ENCODE results near the gene SCN5A. TPM values are rescaled to one million over a fixed set of nuclear protein-coding genes. Genes with fewer than 3 reads are reported as not detected.

SCN5A gene
- polyA plus RNA-seq, 1 experiment = 0.63 TPM

DNA sequence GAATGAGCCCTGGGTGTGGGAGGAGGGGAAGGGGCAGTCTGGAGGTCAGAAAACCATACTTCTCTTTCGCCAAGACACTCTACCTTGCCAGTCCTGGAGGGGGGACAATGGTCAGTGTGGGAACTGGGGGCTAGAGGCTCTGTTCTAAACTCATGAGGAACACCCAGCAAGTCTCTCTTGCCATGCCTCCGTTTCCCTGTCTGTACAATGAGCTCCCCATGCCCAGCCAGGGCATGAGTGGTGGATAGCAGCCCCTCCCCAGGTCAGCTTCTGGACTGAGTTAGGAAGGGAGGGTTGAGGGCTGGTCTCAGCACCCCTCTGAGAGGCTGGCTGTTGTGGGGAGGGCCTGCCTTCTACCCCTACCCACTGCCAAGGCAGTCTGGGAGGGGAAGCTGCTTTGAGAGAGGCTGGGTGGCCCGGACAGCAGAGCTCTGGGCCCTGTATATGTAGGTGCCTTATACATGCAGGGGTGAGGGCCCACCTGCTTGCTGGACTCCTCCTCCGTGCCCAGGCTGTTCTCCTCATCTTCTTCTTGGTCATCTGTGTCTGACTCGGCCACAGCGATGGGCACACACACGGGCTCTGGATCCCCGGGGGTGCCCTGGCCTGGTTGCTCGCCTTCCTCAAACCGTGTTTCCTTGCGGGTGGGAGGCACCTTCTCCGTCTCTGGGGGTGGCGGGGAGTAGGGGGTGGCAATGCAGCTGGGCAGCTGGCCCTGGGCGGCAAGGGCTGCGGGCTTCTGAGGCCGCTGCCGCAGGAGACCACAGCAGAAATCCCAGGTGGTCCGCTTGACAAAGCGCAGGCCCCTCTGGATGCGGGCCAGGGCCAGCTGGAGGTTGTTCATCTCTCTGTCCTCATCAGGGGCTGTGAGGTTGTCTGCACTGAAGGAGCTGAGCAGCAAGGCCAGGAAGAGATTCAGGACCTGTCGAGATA, 68.8 kb downstream of the SCN5A start:
- Histone ChIP-seq H3K9me3 (ENCODE audit: control insufficient read depth, insufficient read depth, low read length) (no peaks in the 10 kb centered on the region), H3K27me3 (ENCODE audit: control insufficient read depth, insufficient read depth, low read length) (peaks cover 4% of the 10 kb centered on the region), H3K4me3 (ENCODE audit: low read depth, low read length) (no peak overlapping the region), H3K27ac (ENCODE audit: low read depth, low read length) (no peak overlapping the region)
- ChIA-PET POLR2A (no interaction called here), CTCF (no interaction called here)
- TF ChIP-seq CTCF (IDR thresholded peaks at IDR 0.05; ENCODE audit: low read depth, low read length) = no peak
- DNase-seq (ENCODE audit: low read depth, low spot score) = no peak

- no peaks in the 10 kb centered on the region; the same call in 1 of the 2 replicates for H3K9me3 ChIP-seq (ENCODE audit: control insufficient read depth, insufficient read depth, low read length)
- no peak overlapping the region for H3K4me3 ChIP-seq (ENCODE audit: low read depth, low read length)
- no peak for DNase-seq (ENCODE audit: low read depth, low spot score)
- ChIA-PET POLR2A (no interaction called here), CTCF (no interaction called here)
- H3K27me3 ChIP-seq (ENCODE audit: control insufficient read depth, insufficient read depth, low read length) = peaks cover 4% of the 10 kb centered on the region
- H3K27ac ChIP-seq (ENCODE audit: low read depth, low read length) = no peak overlapping the region
- TF ChIP-seq CTCF (IDR thresholded peaks at IDR 0.05; ENCODE audit: low read depth, low read length) = no peak
Observed at GRCh38 chr3:38579551-38580449, 69.7 kb downstream of the SCN5A start.

DNA sequence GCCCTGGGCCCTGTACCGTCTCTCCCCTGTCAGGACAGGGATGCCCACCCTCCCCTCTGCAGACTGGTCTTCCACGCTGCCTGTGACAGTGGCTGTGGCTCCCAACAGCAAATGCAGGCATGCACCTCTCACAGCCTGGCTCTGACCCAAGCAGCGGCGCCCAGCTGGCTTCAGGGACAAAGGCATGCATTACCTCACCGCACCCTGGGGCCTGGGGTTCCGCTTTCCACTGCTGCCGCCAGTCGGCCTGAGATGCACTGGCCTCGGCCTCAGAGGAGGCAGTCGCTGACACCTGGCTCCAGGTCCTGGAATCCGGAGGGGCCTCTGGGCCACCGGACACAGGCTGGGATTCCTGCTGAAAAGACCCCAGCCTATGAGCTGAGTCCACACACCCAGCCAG, 70.3 kb downstream of the SCN5A start:
- Histone ChIP-seq H3K9me3 (ENCODE audit: control insufficient read depth, insufficient read depth, low read length) (no peaks in the 10 kb centered on the region; the same call in 1 of the 2 replicates), H3K4me3 (ENCODE audit: low read depth, low read length) (no peak overlapping the region), H3K27me3 (ENCODE audit: control insufficient read depth, insufficient read depth, low read length) (peaks cover 4% of the 10 kb centered on the region), H3K27ac (ENCODE audit: low read depth, low read length) (no peak overlapping the region)
- POLR2A ChIA-PET = no interaction called here
- no peak for DNase-seq (ENCODE audit: low read depth, low spot score)
- no peak for TF ChIP-seq CTCF (IDR thresholded peaks at IDR 0.05; ENCODE audit: low read depth, low read length)
- CTCF ChIA-PET = no interaction called here

DNA sequence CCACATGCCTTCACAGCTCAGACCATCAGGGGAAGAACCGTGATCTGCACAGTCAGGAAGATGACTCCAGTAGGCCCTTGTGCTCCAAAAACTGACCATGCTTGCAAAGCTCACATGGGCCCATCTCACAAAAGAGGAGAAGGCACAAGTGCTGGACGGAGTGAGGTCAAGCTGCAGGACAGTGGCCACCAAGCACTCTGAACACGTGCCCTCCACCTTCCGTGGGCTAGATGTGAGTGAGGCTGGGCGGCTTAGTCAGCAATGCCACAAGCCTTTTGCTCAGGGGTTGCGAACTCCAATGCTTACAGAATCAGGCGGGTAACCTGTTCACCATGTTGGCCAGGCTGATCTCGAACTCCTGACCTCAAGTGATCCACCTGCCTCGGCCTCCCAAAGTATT, 70.9 kb downstream of the SCN5A start:
- no peak overlapping the region for H3K4me3 ChIP-seq (ENCODE audit: low read depth, low read length)
- DNase-seq (ENCODE audit: low read depth, low spot score) = no peak
- ChIA-PET CTCF (no interaction called here), POLR2A (no interaction called here)
- H3K9me3 ChIP-seq (ENCODE audit: control insufficient read depth, insufficient read depth, low read length) = no peaks in the 10 kb centered on the region; the same call in 1 of the 2 replicates
- H3K27me3 ChIP-seq (ENCODE audit: control insufficient read depth, insufficient read depth, low read length) = peaks cover 4% of the 10 kb centered on the region
- no peak overlapping the region for H3K27ac ChIP-seq (ENCODE audit: low read depth, low read length)
- TF ChIP-seq CTCF (IDR thresholded peaks at IDR 0.05; ENCODE audit: low read depth, low read length) = no peak

Data from AG04450 (cell line).